GM10266 (cell line): Measurements from ENCODE around the gene CFHR2.
"Not testable (repeated sequence)": the region's sequence is repeated elsewhere in the genome, so short reads cannot be mapped to it uniquely, and the experiment has no call there.

Experiments
- DNase-seq: peaks from one replicate; pipeline ENCODE4 v3.0.0; 2012; ENCODE audit errors: extremely low spot score
- CTCF ChIP-seq: IDR thresholded peaks from 2 replicates; pipeline ENCODE4 v1.5.1; 2012; ENCODE audit warnings: mild to moderate bottlenecking, low read depth; ENCODE audit not compliant: control insufficient read depth, insufficient read depth; ENCODE audit errors: missing control alignments

Gene CFHR2

DNA sequence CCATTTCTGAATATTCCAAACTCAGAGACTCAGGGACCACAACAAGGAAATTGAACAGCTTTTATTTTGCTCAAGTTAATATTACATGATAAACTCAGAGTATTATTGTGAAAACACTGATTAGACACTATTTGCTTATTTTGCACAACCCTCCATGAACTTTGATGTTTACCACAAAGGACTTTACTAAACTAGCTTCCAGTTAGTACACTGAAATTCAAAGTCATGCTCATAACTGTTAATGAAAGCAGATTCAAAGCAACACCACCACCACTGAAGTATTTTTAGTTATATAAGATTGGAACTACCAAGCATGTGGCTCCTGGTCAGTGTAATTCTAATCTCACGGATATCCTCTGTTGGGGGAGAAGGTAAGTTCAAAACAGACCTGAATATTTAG, at the start of gene CFHR2:
TSS of gene CFHR2 (plus strand) at position 171 of the 400 bp plus-strand sequence. CDS start at position 314, 143 bp downstream.
- DNase-seq, result not testable (repeated sequence)

DNA sequence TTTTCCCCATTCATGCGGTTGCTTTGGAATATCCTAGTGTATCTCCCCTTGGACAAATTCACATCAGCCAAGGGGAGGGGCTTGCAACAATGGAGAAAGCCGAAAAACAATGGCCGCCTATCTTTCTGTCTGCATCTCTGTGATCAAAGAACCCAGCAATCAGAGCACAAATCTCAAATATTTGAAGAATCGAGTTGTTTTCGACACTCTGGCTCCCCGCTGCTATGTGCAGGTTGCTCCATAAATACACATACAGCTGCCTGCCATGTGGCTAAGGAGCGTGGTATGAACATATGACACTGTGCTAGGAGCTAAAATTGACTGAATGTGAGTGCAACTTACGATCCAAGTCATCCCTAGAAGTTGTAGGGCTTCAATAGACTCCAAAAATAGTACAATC, 47.2 kb upstream of the CFHR2 start:
- no peak for TF ChIP-seq CTCF

DNA sequence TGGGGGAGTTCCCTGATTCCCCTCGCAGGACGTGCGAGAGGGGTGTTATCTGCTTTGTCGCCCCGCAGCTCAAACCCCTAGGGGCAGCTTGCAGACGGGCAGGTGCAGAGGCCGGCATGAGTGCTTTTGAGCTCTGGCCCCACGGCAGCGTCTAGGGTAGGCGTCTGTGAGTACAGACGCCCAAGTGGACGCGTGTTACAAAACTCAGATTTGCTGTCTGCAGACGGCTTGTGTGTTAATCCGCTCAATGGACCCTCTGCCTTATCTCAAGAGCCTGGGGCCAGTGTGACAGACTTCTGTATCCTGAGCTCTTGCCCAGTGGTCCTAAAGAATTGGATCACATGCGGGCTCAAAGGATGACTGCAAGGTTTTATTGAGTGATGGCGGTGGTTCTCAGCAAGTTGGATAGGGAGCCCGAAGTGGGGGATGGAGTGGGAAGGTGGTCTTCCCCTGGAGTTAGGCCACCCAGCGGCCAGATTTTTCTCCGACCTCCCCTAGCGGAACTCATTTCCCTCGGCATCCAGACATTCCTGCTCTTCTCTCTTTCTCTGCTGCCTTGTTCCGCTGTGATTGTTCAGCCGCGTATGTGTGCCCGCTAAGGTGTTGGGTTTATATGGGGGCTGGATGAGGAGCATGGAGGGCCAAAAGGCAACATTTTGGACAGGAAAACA, 46.2 kb upstream of the CFHR2 start:
- TF ChIP-seq CTCF, result no peak
- DNase-seq, result no peak

More for the DNA sequence above, 47.2 kb upstream of the CFHR2 start:
- DNase-seq, result no peak

GRCh38 chr1:196902344-196902743, 41.2 kb upstream of the CFHR2 start:
- no peak for TF ChIP-seq CTCF
- no peak for DNase-seq

DNA sequence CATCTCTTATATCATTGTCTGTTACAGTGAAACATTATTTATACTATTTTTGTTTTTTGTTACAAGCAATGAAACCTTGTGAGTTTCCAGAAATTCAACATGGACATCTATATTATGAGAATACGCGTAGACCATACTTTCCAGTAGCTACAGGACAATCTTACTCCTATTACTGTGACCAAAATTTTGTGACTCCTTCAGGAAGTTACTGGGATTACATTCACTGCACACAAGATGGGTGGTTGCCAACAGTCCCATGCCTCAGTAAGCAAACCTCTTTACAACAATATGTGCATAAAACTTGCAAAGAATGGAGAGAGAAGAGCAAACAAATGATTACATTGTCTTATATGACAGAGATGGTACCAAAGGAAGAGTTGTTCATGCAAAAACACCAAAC, 33.3 kb upstream of the CFHR2 start:
- TF ChIP-seq CTCF, result no peak

GRCh38 chr1:196912283-196912682, 31.3 kb upstream of the CFHR2 start:
- DNase-seq, result not testable (repeated sequence)

More for the DNA sequence above, 33.3 kb upstream of the CFHR2 start:
- DNase-seq, result no peak

DNA sequence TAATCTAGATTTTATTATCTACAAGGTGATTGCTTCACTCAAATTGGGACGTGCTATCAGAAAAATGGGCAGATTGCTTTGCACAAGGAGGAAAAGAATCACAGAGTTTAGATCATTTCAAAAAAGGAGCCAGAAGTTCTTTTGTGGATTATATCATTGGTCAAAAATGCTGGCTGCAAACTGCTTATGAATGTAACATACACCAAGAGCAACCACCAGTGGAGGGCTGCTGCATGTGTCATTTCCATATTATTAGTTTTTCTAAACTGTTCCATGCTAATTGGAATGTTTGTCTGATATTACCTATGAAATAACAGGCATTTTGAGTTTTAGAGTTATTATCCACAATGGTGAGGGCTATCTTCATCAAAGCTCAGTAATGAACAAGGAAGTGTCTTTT, 16.7 kb upstream of the CFHR2 start:
- DNase-seq, result not testable (repeated sequence)

GRCh38 chr1:196932853-196933252, 10.7 kb upstream of the CFHR2 start:
- not testable (repeated sequence) for DNase-seq

DNA sequence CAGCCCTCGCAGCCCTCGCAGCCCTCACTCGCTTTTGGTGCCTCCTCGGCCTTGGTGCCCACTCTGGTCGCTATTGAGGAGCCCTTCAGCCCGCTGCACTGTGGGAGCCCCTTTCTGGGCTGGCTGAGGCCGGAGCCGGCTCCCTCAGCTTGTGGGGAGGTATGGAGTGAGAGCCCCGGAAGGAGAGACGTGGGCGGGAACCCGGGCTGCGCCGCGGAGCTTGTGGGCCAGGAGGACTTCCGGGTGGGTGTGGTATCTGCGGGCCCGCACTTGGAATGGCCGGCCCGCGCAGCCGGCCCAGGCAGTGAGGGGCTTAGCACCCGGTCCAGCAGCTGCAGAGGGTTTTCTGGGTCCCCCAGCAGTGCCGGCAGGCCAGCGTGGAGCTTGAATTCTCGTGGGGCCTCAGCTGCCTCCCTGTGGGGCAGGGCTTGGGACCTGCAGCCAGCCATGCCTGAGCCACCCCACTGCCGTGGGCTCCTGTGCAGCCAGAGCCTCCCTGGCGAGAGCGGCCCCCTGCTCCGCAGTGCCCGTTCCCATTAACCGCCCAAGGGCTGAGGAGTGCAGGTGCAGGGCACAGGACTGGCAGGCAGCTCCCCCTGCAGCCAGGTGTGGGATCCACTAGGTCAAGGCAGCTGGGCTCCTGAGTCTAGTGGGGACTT, 9.9 kb upstream of the CFHR2 start:
- DNase-seq, result no peak
- TF ChIP-seq CTCF, result no peak

GRCh38 chr1:196941474-196941873, 2.1 kb upstream of the CFHR2 start:
- DNase-seq, result not testable (repeated sequence)
